Lung microvascular endothelial cell (primary cell): ENCODE measurements around the gene SPAG16. TPM values are rescaled to one million over a fixed set of nuclear protein-coding genes. Genes with fewer than 3 reads are reported as not detected.

Source experiments
- DNase-seq, 2 donors: peaks; one replicate each; pipeline versions ENCODE4 v3.0.0 to v3.0.0-alpha.2; 2010; ENCODE audit warnings: low read depth in 2 of 2
- total RNA-seq: library from RNA; depleted of rRNA; stranded (reverse); fragments of >200 nt; gene quantifications from 2 replicates; pipeline ENCODE4 v1.2.1, GENCODE V29; 2014

Gene SPAG16
- total RNA-seq, 1 donor from 2014 or later, result 9.1 TPM

- peak; percentile 23 to 44 for DNase-seq
These were observed 522.0 kb downstream of the SPAG16 start for GRCh38 chr2:213806125-213806726.

DNA sequence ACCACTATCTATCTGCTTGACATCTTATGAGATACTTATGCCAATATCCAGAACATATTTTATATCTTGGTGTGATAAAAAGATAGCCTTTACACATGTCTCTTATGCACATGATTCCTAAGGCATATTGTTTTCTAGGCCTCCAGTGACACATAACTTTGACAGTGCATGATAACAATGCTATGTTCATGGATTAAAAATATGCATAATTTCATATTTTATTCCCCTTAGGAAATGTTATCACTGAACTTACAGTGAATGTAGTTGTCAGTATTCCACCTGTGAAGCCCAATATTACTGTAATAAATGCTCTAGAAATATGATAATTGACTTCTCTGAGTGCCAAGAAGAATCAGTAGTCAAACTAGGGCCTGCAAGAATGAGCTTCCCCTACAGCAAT is 532.3 kb downstream of the SPAG16 start:
- no peak for DNase-seq

DNA sequence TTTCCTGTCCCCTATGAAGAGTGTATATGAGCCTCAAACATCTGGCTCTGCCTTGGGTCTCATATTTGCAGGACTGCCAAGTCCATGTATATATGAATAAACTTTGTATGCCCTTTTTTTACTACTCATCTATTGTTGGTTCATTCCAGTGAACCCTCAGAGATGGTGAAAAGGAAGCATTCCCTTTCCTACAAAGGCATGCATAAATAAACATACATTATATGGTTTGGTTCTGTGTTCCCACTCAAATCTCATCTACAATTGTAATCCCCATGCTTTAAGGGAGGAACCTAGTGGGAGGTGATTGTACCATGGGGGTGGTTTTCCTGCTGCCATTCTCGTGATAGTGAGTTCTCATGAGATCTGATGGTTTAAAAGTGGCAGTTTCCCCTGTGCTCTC is 534.2 kb downstream of the SPAG16 start:
- peak in 1 of 2 donors; percentile 3 for DNase-seq

- peak in 1 of 2 donors; percentile 8 for DNase-seq
These were observed 550.1 kb downstream of the SPAG16 start for GRCh38 chr2:213834331-213834730.

DNA sequence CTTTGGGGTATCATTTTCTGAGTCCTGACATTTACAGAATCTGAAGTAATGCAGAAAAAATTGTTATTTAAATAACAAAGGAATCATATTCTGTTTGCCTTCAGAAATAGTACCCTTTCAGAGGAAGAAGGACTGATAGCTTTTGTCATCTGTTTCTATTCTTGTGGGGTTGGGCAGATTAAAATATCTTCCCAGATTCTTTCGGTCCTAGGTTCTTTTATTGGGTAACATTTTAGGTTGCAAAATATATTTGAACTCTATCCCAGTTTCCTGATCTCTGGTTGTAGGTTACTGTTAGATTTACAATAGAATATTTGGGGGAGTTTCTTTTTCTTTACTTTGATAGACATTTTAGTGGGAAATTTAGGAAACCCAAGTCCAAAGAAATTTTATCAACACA is 550.5 kb downstream of the SPAG16 start:
- DNase-seq, result no peak

DNA sequence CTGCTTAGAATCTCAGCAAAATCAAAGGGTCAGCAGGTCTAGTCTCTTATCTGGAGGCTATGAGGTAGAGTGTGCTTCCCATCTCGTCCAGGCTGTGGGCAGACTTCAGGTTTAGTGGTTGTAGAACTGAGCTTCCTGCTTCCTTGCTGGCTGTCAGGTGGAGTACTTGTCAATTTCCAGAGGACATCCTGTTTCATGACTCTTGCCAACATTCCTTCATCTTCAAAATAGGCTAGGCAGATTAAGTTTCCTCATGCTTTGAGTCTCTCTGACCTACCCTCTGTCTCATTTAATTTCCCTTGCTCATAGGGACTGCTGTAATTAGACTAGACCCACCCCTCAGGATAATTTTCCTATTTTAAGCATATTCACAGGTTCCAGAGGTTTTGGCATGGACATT is 562.6 kb downstream of the SPAG16 start:
- DNase-seq, result no peak

- no peak for DNase-seq
These were observed 563.1 kb downstream of the SPAG16 start for GRCh38 chr2:213847316-213847715.

DNA sequence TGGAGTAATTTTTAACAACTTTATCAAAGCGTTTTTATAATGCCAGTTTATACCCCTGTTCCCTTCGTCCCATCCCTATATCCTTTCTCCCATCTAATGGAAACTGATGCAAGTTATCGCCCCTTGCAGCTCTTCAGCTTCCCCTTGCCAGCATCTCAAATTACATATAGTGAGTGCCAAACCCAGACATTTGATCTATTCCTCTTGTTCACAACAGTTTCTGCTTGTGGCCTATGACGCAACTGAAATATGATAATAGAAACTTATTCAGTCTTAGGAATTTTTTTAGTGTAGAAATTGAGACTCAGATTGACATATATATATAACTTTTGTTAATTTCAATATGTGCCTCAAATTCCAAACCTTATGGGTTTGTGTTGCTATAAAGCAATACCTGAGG is 564.4 kb downstream of the SPAG16 start:
- DNase-seq, result no peak

DNA sequence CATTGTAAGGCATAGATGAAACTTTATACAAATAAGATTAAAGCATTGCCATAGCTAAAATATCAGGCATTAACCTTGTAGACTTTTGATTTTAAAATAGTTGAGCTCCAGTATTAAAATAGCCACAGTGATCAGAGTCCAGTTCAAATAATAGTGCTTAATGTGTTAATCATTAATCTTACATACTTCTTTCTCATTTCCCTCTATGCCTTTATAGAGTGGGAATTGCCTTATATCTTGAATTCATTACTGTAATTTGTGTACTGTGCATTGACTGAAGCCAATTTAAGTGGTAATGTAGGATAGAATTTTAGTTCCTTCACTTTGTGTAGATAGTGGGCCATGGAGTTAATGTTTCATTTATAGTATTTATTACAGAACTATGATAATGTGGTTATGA is 577.4 kb downstream of the SPAG16 start:
- no peak for DNase-seq

- DNase-seq, result no peak
These were observed 578.3 kb downstream of the SPAG16 start for GRCh38 chr2:213862407-213863076.

GRCh38 chr2:213863541-213863940 is 579.3 kb downstream of the SPAG16 start:
- no peak for DNase-seq

DNA sequence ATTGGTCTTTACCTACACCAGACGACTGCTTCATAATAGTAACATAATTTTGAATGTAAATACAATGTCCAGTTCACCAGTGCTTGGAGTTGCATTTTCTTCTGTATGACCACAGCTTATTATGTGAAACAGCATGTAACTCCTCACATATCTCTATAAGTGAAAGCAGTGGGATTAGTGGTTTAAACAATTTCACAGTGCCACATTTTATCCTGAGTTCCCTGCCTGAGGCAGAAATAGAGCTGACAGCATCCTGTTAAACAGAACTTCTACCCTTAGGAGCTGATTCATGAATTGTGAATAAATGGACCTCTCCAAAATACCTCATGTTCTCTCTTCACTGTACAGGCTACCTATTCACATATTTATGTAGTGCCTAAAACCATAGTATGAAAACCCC is 584.3 kb downstream of the SPAG16 start:
- DNase-seq, result no peak

GRCh38 chr2:213885485-213885884 is 601.2 kb downstream of the SPAG16 start:
- DNase-seq, result no peak

GRCh38 chr2:213914510-213914909 is 630.2 kb downstream of the SPAG16 start:
- DNase-seq, result no peak

GRCh38 chr2:213920014-213920413 is 635.8 kb downstream of the SPAG16 start:
- no peak for DNase-seq

DNA sequence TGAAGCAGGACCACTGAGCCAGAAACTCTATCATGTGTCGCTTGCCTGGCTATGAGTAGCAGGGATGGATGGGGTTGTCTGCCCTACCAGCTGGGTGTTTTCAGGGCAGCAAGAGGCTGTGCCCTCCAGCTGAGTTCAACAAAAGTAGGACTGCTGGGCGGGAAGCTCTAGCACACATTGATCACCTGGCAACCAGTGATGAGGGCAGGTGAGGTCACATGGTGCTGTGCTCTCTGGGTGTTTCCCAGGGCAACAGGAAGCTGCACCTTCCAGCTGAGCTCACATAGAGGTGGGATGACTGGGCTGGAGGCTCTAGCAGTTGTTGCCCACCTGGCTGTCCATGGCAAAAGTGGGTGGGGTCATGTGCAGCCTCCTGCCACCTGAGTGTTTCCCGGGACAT is 639.3 kb downstream of the SPAG16 start:
- DNase-seq, result no peak

DNA sequence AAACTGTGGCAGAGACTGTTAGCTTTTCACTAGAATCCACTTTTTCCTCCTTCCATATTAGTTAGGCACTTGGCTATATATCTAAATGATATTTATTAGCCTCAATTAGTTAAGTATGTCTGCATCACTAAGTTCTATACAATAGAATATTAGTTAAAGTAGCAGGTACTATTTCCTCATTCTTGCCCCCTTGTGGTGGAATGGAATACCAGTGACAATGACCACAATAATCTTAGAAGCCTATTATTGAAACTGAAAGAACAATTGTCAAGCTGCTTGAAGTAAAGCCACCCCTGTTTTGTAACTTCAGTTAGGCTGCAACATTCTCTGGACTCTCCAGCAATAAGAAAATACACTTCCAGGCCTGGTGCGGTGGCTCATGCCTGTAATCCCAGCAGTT is 650.3 kb downstream of the SPAG16 start:
- DNase-seq, result peak; percentile 41 to 42

GRCh38 chr2:213958086-213958485 is 673.8 kb downstream of the SPAG16 start:
- DNase-seq, result no peak

- DNase-seq, result no peak
These were observed 675.3 kb downstream of the SPAG16 start for GRCh38 chr2:213959589-213959988.

DNA sequence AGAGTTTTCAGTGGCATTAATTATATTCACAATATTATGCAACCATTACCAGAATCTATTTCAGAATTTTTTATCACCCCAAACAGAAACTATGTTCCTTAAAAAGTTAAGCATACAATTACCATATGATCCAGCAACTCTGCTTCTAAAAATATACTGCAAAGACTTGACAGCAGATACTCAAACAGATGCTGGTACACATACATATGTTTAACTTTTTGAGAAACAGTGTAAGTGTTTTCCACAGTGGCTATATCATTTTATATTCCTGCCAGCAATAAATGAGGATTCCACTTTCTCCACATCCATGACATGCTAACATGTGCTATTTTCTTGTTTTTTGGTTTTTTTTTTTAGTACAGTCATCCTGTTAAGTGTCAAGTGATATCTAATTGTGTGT is 687.3 kb downstream of the SPAG16 start:
- DNase-seq, result no peak

DNA sequence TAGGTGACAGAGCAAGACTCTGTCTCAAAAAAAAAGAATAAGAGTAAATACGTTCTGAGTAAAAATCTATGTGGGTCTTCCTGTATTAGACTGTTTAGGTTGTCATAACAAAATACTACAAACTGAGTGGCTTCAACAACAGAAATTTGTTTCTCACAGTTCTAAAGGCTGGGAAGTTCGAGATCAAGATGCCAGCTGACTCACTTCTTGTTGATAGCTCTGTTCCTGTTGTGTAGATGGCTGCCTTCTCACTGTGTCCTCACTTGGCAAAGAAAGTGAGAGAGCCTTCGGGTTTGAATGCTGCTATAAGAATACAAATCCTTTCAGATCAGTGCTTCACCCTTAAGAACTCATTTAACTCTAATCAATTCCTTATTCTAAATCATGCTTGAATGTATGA is 696.6 kb downstream of the SPAG16 start:
- peak; percentile 7 to 97 for DNase-seq

DNA sequence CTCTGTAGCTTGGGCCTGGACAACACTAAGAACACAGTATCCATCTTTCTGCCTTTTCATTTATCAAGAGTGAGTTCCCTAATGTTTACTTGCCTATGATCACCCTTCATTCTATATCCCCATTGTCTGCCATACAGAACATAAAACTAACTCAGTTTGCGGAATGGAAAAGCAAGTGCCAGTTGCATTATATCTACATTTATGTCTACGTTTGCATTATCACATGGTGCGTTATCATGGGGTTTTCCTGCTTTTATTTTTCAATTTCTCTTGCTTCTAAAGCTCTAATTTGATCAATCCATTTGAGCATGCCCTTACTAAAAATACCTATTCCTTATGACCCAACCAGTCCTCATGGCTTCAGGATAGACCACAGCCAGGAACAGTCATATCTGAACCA is 704.9 kb downstream of the SPAG16 start:
- no peak for DNase-seq

- no peak for DNase-seq
These were observed 707.3 kb downstream of the SPAG16 start for GRCh38 chr2:213991453-213992108.
